Central memory CD8-positive, alpha-beta T cell (primary cell): ENCODE measurements around the gene IGSF21.

Experiments used
- ATAC-seq: fragments of 150-1000 bp; cut with Tn5 transposase; replicated peaks from 2 replicates; pipeline ENCODE4 v1.10.0; 2022; ENCODE audit warnings: mild to moderate bottlenecking, moderate FRiP score, moderate number of reproducible peaks; ENCODE audit not compliant: poor library complexity, severe bottlenecking; ENCODE audit errors: extremely low read depth
- DNase-seq, 2 donors: peaks; one replicate each; pipeline ENCODE4 v3.0.0; 2021; ENCODE audit warnings: low spot score in 2 of 2
- H3K27ac Mint-ChIP-seq: one replicate; pipeline ENCODE4 v1.8.0; 2022; ENCODE audit warnings: low read depth, mild to moderate bottlenecking, moderate library complexity, mixed read lengths
- H3K27me3 Mint-ChIP-seq: one replicate; pipeline ENCODE4 v1.8.0; 2022; ENCODE audit warnings: mixed read lengths
- H3K36me3 Mint-ChIP-seq: one replicate; pipeline ENCODE4 v1.8.0; 2022; ENCODE audit warnings: mild to moderate bottlenecking, moderate library complexity, mixed read lengths; ENCODE audit not compliant: insufficient read depth
- H3K4me1 Mint-ChIP-seq: one replicate; pipeline ENCODE4 v1.8.0; 2022; ENCODE audit warnings: mixed read lengths
- H3K4me3 Mint-ChIP-seq: one replicate; pipeline ENCODE4 v1.8.0; 2022; ENCODE audit warnings: mild to moderate bottlenecking, moderate library complexity, mixed read lengths
- H3K9me3 Mint-ChIP-seq: one replicate; pipeline ENCODE4 v1.8.0; 2022; ENCODE audit warnings: mixed read lengths

Gene IGSF21

DNA sequence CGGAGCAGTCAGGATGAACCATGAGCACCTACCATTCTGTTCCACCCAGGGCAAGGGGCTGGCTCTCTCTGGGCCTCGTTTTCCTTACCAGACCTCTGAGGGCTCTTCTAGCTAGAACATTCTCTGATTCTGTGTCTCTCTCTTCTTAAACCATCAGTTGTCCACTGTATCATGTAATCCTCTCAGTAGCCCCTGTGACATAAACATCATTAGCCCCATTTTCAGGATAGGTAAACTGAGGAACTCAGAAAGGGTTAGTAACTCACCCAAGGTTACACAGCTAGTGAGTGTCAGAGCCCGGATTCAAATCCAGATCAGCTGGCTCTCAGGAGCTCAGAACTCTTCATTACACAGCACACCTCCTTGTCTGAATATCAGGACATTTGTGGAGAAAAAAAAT is 22.8 kb downstream of the IGSF21 start:
- DNase-seq (no peak), ATAC-seq (no peak)
- Mint-ChIP-seq H3K36me3 (no peaks in the 10 kb centered on the region), H3K4me3 (no peak overlapping the region), H3K27me3 (peaks cover 31% of the 10 kb centered on the region), H3K27ac (no peak overlapping the region), H3K9me3 (no peaks in the 10 kb centered on the region), H3K4me1 (no peaks in the 10 kb centered on the region)

DNA sequence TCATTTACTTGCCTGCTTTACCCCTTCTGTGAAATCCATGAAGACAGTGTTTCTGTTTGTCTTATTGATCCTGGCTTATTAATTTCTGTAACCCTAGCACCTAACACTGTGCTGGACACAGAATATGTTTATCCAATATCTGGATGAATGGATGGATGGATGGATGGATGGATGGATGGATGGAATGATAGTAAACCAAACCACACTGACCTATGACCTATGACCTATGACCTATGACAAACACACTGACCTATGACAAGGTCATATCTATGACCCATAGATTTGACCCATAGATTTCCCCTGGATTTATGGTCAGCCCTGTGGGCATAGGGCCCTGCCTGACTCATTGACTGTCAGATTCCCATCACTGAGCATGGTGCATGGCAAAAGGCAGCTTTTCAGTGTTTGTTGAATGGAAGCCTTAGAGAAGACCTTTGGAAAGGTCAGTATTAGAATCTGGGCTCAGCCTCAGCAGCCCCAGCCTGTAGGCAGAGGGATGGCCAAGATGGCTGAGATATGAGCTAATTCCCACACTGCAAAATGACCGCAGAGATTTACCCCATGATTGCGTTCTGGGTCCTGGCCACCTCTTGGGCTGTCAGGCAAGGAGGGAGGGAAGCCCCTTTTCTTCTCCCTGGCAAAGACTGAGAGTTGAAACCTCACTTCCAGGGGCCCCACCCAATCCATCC is 24.6 kb downstream of the IGSF21 start:
- DNase-seq (no peak), ATAC-seq (no peak)
- Mint-ChIP-seq H3K36me3 (no peaks in the 10 kb centered on the region), H3K4me3 (no peak overlapping the region), H3K27me3 (peaks cover 31% of the 10 kb centered on the region), H3K27ac (no peak overlapping the region), H3K4me1 (no peaks in the 10 kb centered on the region), H3K9me3 (no peaks in the 10 kb centered on the region)

DNA sequence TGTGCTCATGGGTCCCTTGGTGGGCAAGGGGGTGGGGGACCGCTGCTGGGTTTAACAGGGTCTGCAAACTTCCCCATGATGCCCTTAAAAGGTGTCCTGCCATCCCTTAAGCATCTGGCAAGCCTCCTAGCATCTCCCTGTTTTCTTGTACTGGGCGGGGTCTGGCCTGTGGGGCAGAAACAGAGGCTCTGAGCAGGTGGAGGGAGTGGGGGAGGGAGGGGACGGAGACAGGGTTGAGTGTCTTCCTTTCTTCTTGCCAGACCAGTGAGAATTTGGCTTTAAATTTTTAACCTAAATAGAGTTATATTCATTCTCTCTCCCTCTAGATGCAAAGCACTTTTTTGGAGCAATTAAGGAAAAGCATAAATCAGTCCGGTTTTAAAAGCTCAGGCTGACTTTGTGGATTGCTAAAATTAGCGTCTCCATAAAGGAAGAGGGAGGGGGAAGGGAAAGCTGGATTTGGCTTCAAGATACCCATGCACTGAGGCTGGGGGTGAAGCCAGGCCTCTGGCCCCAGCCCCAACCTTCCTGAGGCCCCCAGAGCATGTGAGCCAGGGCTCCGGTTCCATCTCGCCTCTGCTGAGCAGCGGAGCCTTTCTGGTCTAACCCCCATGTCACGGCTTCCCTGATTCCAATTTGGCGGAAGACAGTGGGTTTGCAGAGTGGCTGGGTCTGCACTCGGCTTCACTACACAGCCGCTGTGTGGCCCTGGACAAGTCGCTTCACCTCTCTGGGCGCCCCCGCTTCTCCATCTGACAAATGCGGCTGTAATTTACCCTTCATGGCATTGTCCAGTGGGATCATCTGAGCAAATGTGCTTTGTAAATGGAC is 25.3 kb downstream of the IGSF21 start:
- Mint-ChIP-seq H3K9me3 (no peaks in the 10 kb centered on the region), H3K27me3 (peaks cover 26% of the 10 kb centered on the region), H3K4me1 (no peaks in the 10 kb centered on the region), H3K4me3 (no peak overlapping the region), H3K36me3 (no peaks in the 10 kb centered on the region), H3K27ac (no peak overlapping the region)
- no peak for ATAC-seq
- no peak for DNase-seq

DNA sequence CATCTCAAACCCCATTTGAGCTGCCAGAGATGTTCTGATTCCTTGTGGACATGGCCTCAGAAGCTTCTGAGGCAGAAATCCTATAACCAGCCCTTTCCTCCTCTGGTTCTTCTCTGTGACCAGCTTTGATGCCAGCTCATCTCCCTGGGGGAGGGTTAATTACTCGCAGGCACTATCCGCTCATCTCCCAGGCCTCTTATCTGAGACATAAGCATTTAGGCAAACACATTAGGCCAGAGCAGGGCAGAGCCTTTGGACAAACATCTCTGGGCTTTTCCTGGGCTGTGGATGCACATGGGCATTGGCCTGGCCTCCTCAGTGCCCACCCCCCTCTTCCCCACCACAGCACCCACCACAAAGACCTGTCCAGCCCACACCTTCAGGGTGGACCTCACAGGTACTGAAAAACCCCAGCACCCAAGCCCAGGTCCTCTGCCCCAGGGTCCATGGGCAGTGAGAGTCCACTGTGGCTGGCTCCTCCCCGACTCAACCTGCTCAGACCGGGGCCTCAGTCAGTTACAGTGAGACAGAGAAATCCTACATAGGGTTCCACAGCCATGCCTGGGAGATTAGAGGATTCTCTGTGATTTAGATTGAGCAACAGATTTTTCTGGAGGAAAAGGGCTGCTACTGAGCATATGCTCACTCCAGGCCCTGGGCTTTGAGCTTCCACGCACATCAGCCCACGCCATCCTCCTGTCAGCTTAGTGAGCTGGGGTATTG is 26.9 kb downstream of the IGSF21 start:
- no peak for ATAC-seq
- H3K27me3 Mint-ChIP-seq, result peaks cover 10% of the 10 kb centered on the region
- H3K4me3 Mint-ChIP-seq, result no peak overlapping the region
- no peak for DNase-seq
- no peaks in the 10 kb centered on the region for H3K9me3 Mint-ChIP-seq
- H3K4me1 Mint-ChIP-seq, result no peaks in the 10 kb centered on the region
- no peak overlapping the region for H3K27ac Mint-ChIP-seq
- H3K36me3 Mint-ChIP-seq, result no peaks in the 10 kb centered on the region

DNA sequence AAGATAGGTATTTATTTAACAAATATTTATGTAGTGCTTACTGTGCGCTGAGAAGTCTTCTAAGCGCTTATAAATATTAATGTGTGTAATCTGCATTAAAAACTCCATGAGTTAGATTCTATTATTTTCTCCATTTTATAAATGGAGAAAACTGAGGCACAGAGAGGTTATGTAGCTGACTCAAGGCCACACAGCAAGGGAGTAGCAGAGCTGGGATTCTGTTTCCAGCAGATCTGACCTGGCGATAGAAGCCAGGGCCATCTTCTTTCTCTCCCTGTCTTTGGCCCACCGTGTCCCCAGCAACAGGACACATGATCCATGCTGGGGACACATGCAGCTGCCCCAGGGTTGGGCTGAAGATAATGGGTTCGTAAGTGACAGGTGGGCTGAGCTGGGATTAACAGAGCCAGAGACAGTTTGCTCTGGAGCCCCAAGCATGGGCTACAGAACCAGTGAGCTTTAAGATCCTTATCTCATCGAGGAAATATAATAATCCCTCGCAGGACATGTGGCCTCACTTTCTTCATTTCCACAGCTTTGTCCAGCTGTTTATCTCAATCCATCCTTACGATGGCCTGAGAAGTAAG is 30.3 kb downstream of the IGSF21 start:
- Mint-ChIP-seq H3K4me1 (no peaks in the 10 kb centered on the region), H3K36me3 (no peaks in the 10 kb centered on the region), H3K4me3 (no peak overlapping the region), H3K9me3 (no peaks in the 10 kb centered on the region), H3K27me3 (peaks cover 26% of the 10 kb centered on the region), H3K27ac (no peak overlapping the region)
- no peak for DNase-seq
- ATAC-seq, result no peak

- ATAC-seq (no peak), DNase-seq (no peak)
- Mint-ChIP-seq H3K4me1 (no peaks in the 10 kb centered on the region), H3K9me3 (no peaks in the 10 kb centered on the region), H3K27me3 (peaks cover 35% of the 10 kb centered on the region), H3K36me3 (no peaks in the 10 kb centered on the region), H3K27ac (no peak overlapping the region), H3K4me3 (no peak overlapping the region)
These were observed 31.8 kb downstream of the IGSF21 start for GRCh38 chr1:18139198-18139981.

DNA sequence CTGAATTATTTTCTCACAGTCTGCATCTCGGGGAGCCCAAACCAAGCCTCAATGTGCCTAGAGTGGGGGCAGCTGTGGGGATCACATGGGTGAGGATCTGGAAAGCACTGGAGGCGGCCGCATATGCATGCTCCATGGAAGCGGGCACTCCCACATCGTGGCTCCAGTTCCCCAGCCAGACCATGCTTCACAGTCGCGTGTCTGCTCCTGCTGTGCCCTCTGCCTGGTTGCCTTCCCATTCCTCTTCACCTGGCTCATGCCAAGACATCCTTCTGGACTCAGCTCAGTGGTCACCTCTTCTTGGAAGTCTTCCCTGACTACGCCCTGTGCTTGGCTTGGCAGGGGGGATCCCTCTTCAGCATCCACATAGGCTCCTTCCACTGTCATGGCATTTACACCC is 32.8 kb downstream of the IGSF21 start:
- Mint-ChIP-seq H3K4me1 (no peaks in the 10 kb centered on the region), H3K27ac (no peak overlapping the region), H3K27me3 (peaks cover 35% of the 10 kb centered on the region), H3K4me3 (no peak overlapping the region), H3K9me3 (no peaks in the 10 kb centered on the region), H3K36me3 (no peaks in the 10 kb centered on the region)
- DNase-seq, result no peak
- ATAC-seq, result no peak

DNA sequence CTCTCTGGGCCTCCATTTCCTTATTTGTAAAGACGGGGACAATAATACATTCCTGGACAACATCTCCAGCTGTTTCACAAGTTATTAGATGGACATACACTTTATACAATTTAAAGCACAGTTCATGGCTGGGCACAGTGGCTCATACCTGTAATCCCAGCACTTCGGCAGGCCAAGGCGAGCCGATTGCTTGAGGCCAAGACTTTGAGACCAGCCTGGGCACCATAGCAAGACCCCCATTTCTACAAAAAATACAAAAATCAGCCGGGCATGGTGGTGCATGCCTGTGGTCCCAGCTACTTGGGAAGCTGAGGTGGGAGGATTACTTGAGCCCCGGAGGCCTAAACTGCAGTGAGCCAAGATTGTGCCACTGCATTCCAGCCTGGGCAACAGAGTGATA is 34.1 kb downstream of the IGSF21 start:
- no peak overlapping the region for H3K27ac Mint-ChIP-seq
- H3K27me3 Mint-ChIP-seq, result peaks cover 35% of the 10 kb centered on the region
- H3K36me3 Mint-ChIP-seq, result no peaks in the 10 kb centered on the region
- ATAC-seq (no peak), DNase-seq (no peak)
- H3K4me3 Mint-ChIP-seq, result no peak overlapping the region
- H3K4me1 Mint-ChIP-seq, result no peaks in the 10 kb centered on the region
- no peaks in the 10 kb centered on the region for H3K9me3 Mint-ChIP-seq

GRCh38 chr1:18142471-18142870 is 34.9 kb downstream of the IGSF21 start:
- DNase-seq, result no peak
- no peaks in the 10 kb centered on the region for H3K9me3 Mint-ChIP-seq
- no peak for ATAC-seq
- no peaks in the 10 kb centered on the region for H3K36me3 Mint-ChIP-seq
- peaks cover 33% of the 10 kb centered on the region for H3K27me3 Mint-ChIP-seq
- no peak overlapping the region for H3K27ac Mint-ChIP-seq
- H3K4me3 Mint-ChIP-seq, result no peak overlapping the region
- no peaks in the 10 kb centered on the region for H3K4me1 Mint-ChIP-seq

GRCh38 chr1:18142969-18143368 is 35.4 kb downstream of the IGSF21 start:
- no peak overlapping the region for H3K4me3 Mint-ChIP-seq
- peaks cover 33% of the 10 kb centered on the region for H3K27me3 Mint-ChIP-seq
- H3K36me3 Mint-ChIP-seq, result no peaks in the 10 kb centered on the region
- H3K4me1 Mint-ChIP-seq, result no peaks in the 10 kb centered on the region
- ATAC-seq (no peak), DNase-seq (no peak)
- no peaks in the 10 kb centered on the region for H3K9me3 Mint-ChIP-seq
- H3K27ac Mint-ChIP-seq, result no peak overlapping the region

GRCh38 chr1:18144062-18144461 is 36.5 kb downstream of the IGSF21 start:
- no peak overlapping the region for H3K4me3 Mint-ChIP-seq
- no peak for ATAC-seq
- peaks cover 43% of the 10 kb centered on the region for H3K27me3 Mint-ChIP-seq
- no peaks in the 10 kb centered on the region for H3K36me3 Mint-ChIP-seq
- H3K4me1 Mint-ChIP-seq, result no peaks in the 10 kb centered on the region
- no peak for DNase-seq
- H3K27ac Mint-ChIP-seq, result no peak overlapping the region
- H3K9me3 Mint-ChIP-seq, result no peaks in the 10 kb centered on the region
